C4-2B (cell line): ENCODE measurements around the gene FBXW5.

Experiments
- H3K27ac ChIP-seq: fragments of 450-650 bp; 2 replicates; pipeline ENCODE4 v1.5.1; 2017
- ZFX ChIP-seq: fragments of 450-650 bp; IDR thresholded peaks from 2 replicates; pipeline ENCODE4 v1.6.1; 2017
- TF ChIP-seq, protein P1 (sequence below): fragments of 450-650 bp; conservative IDR thresholded peaks from 2 replicates; pipeline ENCODE4 v1.5.1; 2017; ENCODE audit warnings: mild to moderate bottlenecking

Gene FBXW5

DNA sequence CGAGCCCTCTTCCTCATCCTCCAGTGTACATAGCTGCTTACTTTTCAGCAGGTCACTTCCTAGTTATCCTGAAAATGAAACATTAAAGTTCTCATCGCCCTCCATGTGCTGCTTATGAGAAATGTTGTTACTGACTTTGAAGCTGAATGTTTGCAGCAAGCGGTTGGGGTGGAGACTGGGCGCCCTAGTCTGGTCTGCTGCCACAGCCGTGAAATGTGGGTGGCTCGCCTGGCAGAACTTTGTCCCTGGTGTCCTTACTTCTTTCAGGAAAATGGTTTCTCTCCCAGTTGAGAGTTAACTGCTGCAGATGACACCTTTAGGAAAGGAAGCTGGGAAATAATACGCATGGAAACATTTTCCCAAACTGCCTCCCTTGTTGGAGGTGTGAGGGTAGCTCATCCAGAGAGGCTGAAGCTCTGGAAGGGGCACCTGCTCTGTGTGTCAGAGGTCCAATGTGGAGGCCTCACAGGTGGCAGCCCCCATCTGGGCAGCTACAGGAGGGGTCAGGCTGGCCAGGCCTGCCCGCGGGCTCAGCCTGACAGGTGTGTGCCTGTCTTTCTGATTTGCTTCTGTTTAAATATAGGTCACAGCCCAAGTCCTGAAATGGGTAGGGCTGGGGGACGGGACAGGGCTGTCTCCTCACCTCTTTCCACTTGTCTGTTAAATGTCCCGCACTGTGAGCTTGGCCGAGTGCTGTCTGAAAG lies 34.2 kb downstream of the FBXW5 start:
- no peak for TF ChIP-seq ZFX
- TF ChIP-seq, protein P1, sequence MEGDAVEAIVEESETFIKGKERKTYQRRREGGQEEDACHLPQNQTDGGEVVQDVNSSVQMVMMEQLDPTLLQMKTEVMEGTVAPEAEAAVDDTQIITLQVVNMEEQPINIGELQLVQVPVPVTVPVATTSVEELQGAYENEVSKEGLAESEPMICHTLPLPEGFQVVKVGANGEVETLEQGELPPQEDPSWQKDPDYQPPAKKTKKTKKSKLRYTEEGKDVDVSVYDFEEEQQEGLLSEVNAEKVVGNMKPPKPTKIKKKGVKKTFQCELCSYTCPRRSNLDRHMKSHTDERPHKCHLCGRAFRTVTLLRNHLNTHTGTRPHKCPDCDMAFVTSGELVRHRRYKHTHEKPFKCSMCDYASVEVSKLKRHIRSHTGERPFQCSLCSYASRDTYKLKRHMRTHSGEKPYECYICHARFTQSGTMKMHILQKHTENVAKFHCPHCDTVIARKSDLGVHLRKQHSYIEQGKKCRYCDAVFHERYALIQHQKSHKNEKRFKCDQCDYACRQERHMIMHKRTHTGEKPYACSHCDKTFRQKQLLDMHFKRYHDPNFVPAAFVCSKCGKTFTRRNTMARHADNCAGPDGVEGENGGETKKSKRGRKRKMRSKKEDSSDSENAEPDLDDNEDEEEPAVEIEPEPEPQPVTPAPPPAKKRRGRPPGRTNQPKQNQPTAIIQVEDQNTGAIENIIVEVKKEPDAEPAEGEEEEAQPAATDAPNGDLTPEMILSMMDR = no peak
- H3K27ac ChIP-seq = no peak overlapping the region

DNA sequence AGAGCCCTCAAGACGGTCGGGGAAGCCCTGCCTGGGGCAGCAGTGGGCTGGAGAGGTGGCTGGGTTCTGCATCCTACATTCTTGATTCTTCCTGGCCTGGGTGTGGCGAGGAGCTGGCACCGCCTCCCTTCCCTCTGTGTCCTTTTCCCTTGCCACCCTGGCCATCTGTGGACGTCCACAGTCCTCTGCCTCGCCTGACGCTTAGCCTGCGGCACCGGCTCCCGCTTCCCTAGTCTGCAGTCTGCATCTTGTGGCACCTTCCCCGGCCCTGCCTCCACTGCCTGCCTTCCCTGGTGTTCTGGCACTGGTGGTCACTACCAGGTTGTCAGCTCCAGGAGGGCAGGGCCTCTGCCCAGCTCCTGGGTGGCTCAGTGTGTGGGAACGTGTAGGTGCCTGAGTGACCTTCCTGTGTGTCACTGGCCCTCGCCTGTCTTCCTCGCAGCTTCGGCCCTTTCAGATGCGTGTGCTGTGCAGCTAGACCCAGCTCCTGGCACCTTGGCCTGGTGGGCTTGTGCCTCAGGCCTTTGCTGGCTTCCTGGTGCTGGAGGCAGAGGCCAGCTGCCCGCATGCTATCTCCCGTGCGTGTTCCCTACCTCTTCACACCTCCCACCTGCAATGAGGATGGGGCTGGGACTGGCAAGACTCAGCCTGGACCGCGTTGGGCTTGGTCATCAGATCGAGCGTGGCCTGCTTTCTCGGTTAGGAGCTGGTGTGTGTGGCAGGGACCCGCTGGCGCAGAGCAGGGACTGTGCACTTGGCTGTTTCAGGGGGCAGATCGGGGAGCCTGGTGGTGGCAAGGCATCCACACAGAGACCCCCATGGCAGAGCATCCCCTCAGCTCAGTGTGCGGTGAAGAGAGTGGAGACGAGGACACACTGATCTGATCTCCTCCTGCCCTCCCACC lies 37.3 kb downstream of the FBXW5 start:
- no peak for TF ChIP-seq ZFX
- TF ChIP-seq, protein P1 = no peak
- no peak overlapping the region for H3K27ac ChIP-seq

DNA sequence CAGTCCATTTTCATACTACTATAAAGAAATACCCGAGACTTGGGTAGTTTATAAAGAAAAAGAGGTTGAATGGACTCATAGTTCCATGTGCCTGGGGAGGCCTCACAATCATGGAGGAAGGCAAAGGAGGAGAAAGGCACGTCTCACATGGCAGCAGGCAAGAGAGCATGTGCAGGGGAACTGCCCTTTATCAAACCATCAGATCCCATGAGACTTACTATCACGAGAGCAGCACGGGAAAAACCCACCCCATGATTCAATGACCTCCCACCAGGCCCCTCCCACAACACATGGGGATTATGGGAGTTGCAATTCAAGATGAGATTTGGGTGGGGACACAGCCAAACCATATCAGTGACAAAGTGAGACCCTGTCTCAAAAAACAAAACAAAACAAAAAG lies 38.3 kb downstream of the FBXW5 start:
- H3K27ac ChIP-seq = no peak overlapping the region
- TF ChIP-seq, protein P1 = no peak
- no peak for TF ChIP-seq ZFX

DNA sequence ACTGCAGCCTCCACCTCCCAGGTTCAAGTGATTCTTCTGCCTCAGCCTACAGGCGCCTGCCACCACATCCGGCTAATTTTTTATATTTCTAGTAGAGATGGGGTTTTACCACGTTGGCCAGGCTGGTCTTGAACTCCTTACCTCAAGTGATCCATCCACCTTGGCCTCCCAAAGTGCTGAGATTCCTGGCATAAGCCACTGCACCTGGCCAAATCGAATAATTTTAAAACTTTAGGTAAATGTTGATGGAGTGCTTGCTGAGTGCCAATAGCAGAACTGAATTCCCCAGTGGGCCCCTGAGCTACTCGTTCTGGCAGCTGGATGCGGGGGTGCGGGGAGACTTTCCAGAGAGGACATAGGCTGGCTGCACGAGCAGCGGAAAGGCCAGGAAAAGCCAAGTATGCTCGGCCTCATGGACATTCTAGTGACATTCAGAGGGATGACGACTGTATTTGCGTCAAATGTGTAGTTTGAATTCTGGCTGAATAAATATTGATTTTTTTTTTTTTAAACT lies 41.4 kb downstream of the FBXW5 start:
- no peak overlapping the region for H3K27ac ChIP-seq
- no peak for TF ChIP-seq ZFX
- TF ChIP-seq, protein P1 = no peak

DNA sequence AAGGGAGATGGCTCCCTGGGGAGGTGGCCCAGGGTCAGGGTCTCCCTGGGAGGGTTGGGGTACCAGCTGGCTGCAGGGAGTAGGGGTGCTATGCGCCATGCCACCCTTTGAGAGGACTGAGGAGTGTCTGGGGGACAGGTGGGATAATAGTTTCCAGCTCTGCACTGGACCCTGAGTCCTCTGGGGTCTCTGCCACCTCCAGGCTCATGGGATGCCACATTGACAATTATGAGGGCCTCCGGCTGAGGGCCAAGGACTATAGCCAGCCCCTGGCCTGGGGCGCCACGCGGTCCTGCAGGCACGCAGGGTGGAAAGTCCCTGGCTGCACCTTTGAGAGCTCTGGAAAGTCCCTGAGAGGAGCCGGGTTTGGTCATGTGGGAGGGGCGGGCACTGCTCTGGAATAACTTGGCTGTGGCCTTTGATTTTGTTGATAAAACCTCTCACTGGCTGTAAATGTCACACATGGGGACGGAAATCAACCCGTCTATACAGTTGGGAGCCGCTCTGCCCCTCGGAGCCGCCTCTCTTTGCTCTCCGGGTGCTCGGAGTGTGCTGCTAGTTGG lies 42.2 kb downstream of the FBXW5 start:
- TF ChIP-seq, protein P1 = no peak
- TF ChIP-seq ZFX = no peak
- H3K27ac ChIP-seq = peak overlapping the region; percentile 35

DNA sequence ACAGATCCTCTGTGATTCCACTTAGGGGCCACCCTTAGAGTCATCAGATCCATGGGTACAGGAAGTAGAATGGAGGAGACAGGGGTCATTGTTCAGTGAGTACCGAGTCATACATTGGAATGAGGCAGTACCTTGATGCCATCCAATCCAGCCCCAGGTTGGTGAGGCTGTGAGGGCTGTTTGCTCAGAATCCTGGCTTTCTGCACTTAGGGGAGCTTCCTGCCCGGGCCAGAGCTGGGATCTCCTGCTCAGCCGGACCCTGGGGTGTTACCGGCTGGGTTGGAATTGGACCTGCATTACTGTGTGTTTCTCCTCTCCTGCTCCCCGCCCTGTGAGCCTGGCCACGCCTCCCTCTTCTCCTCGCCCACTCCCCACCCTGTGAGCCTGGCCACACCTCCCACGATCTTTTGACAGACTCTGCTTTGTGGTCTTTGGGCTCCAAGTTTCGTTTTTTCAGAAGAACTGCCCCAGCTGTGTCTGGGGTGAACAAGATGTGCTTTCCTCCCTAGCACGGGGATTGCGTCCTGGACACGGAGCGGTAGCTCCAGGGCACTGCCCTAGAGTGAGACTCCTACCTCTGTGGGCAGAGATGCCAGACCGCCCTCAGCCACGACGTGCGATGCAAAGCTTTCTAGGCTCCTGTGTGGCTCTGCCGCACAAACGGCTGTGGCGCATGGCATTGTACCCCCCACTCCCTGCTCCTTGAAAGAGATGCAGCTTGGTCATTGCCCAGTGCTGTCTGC lies 42.9 kb downstream of the FBXW5 start:
- H3K27ac ChIP-seq = peak overlapping the region; percentile 35
- TF ChIP-seq, protein P1 = no peak
- TF ChIP-seq ZFX = no peak
